NCI-H2107 treated with DMSO at 0.1 percent for 48 hours (cell line): ENCODE data around the gene CIROP.

Experiments
- DNase-seq: peaks from one replicate; lab custom pipeline; 2025; ENCODE audit not compliant: unreplicated experiment; lab: John Stamatoyannopoulos, UW

Gene CIROP

DNA sequence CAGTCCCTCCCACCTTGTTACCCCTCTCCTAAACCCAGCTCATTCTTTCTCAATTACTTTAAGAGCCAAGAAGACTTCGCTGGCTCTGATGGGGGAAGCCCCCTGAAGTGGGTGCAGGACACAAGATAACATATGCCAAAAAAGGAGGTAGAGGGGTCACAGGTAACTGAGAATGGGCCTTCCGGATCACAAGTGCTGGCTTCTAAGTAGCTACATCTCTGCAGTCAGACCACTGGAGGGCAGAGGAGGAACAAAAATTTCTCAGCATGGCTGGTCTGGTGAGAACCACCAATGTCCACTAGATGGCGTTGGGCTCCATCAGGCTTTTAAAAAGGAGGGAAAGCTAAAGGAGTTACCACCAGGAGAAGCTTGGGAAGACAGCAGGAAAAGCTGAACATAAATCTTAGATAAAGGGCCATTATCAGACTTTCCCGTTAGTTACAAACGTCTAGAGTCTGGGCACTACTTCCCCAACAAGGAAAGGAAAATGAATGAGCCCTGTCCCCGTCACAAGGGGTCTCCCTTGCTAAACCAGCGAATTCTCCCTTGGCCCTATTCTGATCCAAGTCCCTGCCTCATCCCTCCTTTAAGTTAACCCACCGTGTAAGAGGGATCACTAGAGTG lies 35.9 kb downstream of the CIROP start:
- no peak for DNase-seq

- no peak for DNase-seq
Measured at GRCh38 chr14:23067847-23068788, 36.7 kb downstream of the CIROP start.

DNA sequence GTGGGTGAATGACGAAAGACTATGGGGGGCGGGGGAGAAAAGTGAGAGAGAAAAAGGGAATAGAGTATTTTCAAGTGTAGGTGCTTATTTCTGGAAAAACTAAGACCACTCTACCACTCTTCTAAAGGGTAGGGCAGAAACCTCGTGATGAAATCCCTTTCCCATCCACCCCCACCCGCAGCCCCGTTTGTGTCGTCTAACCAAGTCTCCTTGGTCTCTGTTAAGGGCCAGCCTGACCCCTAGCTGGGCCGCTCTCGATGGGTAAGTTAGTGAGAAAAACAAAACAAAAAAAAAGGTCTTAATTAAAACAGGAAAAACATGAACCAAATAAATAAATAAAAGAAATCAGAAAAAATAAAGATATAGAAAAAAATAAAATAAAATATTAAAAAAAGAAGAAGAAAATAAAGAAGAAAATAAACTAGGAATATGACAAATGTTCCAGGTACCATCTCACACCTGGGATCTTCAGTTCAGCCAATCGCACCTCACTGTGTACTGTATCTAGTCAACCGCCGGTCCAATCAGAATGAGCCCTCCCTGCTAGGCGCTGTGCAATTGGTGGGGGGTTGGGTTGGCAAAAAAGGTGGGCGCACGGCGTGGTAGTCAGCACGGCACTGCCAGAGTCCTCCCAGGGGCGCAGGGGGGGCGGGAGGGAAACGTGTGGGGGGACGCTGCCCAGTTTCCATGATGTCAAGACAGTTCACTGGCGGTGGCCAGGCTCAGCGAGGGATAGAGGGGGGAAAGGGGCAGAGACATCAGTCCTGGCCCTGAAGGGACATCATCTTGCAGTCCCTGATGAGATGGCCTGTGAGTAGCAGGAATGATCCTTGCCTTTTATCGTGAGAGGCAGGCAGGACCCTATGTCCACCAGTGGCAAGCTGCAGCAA lies 37.7 kb downstream of the CIROP start:
- no peak for DNase-seq

GRCh38 chr14:23066368-23066767 lies 38.4 kb downstream of the CIROP start:
- DNase-seq: no peak

DNA sequence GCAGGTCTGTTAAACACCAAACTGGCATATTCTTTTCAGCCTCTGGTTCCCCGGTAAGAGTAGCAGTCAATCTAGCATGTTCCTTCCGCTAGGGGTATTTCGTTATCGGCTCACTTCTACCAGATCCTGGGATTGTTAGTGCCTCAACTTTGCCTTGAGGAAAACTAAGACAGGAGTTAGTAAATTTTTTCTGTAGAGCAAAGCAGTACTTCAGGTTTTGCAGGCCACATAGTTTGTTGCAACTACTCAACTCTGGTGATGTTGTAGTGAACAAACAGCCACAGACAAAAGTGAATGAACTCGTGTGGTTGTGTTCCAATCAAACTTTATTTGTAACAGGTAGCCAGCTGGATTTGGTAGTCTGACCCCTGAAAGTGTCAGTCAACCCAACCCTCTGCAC lies 41.2 kb downstream of the CIROP start:
- no peak for DNase-seq

DNA sequence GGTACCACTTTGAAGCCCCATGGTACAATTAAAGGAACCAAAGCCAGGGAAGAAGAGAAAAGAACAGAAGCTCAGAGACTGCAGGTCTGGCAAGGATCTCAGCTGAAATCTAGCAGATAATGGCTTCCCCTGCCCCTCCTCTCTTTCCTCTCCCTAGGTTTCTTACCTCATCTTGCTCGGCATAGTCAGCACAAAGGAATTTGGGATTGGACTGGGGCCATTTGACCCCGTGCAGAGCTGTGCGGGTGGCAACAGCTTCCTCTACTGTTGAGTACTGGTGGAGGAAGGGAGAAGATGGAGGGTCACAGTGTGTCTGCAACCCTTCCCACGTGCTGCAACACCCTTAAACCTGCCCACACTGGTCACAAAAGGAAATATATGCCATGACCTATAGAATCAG lies 42.8 kb downstream of the CIROP start:
- no peak for DNase-seq

DNA sequence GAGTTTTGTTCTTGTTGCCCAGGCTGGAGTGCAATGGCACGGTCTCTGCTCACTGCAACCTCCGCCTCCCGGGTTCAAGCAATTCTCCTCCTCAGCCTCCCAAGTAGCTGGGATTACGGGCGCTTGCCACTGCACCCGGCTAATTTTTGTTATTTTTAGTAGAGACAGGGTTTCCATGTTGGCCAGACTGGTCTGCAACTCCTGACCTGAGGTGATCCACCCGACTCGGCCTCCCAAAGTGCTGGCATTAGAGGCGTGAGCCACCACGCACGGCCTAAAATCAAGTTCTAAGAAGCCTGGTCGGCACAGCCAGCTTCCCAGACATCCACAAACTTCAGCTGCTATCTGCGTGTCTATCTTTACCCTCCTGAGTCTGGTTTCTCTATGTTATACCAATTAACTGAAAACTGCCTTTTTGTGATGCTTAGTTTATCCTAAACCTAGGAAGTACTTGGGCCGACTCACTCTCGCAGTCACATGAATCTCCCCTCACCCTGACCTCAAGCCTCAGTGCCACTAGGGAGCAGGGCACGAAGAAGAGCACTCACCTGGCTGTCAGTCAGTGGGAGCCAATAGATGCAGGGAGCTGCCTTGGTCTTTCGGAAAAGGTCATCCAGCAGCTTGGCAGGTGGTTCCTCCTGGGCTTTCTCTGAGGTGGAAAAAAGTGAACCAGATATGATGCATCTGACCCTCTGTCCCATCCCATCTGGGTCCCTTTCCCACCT lies 44.1 kb downstream of the CIROP start:
- DNase-seq: no peak

GRCh38 chr14:23058654-23059504 lies 45.9 kb downstream of the CIROP start:
- DNase-seq: no peak

- DNase-seq: no peak
Measured at GRCh38 chr14:23057757-23058653, 46.8 kb downstream of the CIROP start.

- DNase-seq: no peak
Measured at GRCh38 chr14:23056956-23057756, 47.6 kb downstream of the CIROP start, which contains the start of gene CDH24. TSS of gene CDH24 (minus strand) at chr14:23057520. CDS start at chr14:23055733, 1,787 bp downstream.

- no peak for DNase-seq
Measured at GRCh38 chr14:23056145-23056955, 48.4 kb downstream of the CIROP start.

- no peak for DNase-seq
Measured at GRCh38 chr14:23055621-23056144, 49.1 kb downstream of the CIROP start.

- no peak for DNase-seq
Measured at GRCh38 chr14:23055147-23055550, 49.6 kb downstream of the CIROP start.

- no peak for DNase-seq
Measured at GRCh38 chr14:23054000-23054811, 50.6 kb downstream of the CIROP start.

GRCh38 chr14:23053426-23053825 lies 51.4 kb downstream of the CIROP start:
- DNase-seq: no peak

DNA sequence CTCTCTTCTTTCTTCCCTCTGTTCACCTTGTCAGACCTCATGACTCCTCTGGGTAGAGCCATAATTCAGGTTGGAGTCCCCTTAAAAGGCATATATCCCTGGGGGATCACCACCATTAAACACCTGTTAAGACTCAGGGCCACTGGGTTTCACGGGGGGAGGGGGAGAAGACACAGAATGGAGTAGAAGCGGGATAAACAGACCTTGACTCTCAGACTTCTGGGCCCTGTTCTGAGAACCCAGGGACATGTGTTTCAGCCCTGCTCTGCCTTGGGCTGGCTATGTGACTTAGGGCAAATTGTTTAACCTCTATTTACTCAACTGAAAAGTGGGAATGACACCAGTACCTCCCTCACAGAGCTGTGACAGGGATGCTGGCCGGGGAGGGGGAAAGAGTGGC lies 52.1 kb downstream of the CIROP start:
- no peak for DNase-seq
